HepG2 (cell line): Measurements from ENCODE around the gene NBEA.

Experiments
- FOXJ3 ChIP-seq: sonication (generic); formaldehyde crosslinking; IDR thresholded peaks from 2 replicates; pipeline ENCODE4 v1.4.0; 2020; ENCODE audit warnings: missing genetic modification reagents, mild to moderate bottlenecking, borderline replicate concordance
- KAT7 ChIP-seq: IDR thresholded peaks from 2 replicates; pipeline ENCODE4 v1.6.1; 2018; ENCODE audit warnings: borderline replicate concordance, missing compliant biosample characterization

DNA sequence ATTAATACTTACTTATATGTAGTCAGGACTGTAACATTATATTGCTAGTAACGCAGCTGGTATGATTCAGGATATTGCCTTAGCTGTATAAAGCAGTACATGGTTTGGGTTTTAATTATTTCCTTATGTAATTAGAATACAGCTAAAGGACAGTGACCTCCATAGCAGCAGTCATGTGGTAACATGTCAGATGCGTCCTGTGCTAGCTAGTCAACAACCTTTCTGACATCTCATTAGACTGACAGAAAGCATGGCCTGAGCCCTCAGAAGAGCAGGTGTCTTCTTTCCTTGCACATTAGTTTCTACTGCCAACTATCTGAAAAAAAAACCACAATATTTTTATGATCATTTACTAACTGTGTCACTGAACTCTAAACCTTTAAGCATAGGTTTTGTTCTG, 412.2 kb downstream of the NBEA start:
- TF ChIP-seq KAT7 (CRISPR knock-in tag): no peak
- TF ChIP-seq FOXJ3 (CRISPR knock-in tag): no peak
